ENCODE data around the gene M6PR. TPM values are rescaled to one million over a fixed set of nuclear protein-coding genes. Genes with fewer than 3 reads are reported as not detected.
"Not testable (repeated sequence)": the region's sequence is repeated elsewhere in the genome, so short reads cannot be mapped to it uniquely, and the experiment has no call there.

The M6PR gene
- total RNA-seq, 1 donor from 2014 or later = 141 TPM

- no peak for DNase-seq (ENCODE audit: low spot score)
Measured at GRCh38 chr12:8951744-8952143, 2.3 kb upstream of the M6PR start.

GRCh38 chr12:8950702-8951478 lies 1.4 kb upstream of the M6PR start:
- DNase-seq (ENCODE audit: low spot score) = no peak

- DNase-seq (ENCODE audit: low spot score) = no peak
Measured at GRCh38 chr12:8950221-8950527, 729 bp upstream of the M6PR start.

DNA sequence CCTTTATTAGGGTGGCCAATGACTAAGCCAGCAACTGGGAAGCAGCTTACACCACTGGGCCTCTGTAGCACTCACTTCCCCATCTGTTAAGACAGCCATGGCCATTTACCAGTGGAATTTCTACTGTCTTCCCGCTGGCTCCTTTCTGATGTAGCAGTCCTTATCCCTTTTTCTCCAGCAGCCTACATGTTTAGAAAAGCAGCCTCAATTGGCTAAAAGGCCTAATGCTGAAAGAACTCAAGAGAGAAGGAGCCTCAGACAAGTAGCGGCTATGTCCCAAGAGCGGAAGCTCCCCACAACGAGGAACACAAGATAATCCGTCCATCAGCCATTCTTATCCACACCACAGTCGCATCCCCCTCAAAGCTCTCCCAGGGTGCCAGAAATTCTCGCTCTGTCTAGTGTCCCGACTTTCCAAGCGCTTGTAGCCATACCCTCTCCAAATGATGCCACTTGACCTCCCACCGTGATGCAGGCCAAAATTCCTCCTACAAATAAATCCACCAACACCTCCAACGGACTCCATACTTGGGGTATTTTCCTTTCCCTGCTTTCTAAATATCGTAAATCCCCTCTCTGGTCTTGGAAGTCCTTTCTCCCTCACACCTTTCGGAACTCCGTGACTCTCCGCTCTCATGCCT lies 624 bp downstream of the M6PR start:
- no peak for DNase-seq (ENCODE audit: low spot score)

DNA sequence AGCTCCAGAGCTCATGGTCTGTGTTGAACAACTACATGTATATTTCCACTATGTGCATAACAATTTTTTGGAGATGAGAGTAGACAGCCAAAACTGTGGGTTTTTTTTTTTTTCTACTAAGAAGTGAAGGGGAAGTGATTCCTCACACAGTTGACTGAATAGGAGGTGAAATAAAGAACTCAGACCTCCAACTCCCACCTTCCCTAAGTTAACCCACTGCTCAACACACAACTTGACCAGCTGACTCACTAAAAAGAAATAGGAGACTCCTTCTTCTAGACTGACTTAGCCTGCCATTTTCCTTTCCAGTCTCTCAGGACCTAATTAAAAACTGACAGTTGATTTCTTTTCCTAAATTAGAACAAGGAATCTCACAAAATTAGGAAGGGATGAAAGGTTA lies 1.7 kb downstream of the M6PR start:
- no peak for DNase-seq (ENCODE audit: low spot score)

GRCh38 chr12:8946733-8947132 lies 2.7 kb downstream of the M6PR start:
- no peak for DNase-seq (ENCODE audit: low spot score)

GRCh38 chr12:8943565-8944186 lies 5.8 kb downstream of the M6PR start:
- no peak for DNase-seq (ENCODE audit: low spot score)

DNA sequence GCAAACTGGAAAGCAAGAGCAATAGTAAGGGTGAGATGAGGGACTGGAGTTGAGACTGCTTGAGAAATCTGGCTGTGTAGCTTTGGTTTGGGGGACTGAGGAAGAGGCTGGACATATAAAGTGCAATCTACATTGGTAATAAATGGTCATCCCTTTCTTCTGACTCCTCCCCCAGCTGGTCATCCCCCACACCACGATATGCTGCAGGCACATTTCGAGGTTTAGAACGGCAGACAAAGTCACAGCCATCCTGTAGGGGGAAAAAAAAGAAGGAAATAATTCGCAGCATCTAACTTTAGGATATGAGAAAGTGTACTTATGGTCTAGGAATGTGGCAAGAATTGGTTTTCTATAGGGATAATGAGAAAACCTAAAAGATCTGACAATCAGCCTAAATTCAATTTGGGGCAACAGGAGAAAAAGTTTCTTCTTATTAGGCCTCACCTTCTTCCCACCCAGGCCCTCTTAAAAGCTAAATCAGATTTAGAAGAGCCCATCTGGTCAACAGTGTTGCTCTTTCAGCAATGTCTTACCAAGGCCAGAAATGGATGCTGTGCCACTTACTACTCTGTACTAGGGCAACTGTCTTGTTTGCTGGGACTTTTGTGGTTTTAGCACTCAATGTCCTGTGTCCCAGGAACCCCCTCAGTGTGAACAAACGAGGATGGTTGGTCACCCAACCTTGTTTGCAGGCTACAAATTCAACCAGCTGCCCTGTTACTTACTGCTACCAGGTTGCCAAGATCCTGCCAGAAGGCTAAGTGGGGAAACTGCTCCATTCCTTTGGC lies 7.6 kb downstream of the M6PR start:
- no peak for DNase-seq (ENCODE audit: low spot score)

DNA sequence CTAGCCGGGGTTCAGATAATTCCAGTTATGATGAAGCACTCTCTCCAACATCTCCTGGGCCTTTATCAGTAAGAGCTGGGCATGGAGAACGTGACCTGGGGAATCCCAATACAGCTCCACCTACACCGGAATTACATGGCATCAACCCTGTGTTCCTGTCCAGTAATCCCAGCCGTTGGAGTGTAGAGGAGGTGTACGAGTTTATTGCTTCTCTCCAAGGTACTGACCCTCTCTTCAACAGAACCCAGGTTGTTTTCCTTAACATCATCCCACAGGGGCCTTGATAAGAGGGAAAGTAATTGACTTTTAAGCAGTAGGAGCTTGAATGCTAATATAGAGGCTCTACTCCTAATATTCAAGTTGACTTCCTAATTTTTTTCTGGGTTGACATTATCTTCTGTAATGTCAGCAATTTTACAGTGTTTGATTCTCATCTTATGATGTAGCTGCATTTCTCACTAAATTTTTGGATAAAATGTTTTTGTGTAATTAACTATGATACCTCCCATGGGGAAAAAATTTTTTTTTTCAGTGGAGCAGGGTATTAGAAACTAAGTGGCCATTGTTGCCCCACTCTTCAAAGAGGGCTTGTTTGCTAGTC lies 11.5 kb downstream of the M6PR start:
- not testable (repeated sequence) for DNase-seq (ENCODE audit: low spot score)

- DNase-seq (ENCODE audit: low spot score) = no peak
Measured at GRCh38 chr12:8936735-8937134, 12.7 kb downstream of the M6PR start.

GRCh38 chr12:8934080-8934479 lies 15.4 kb downstream of the M6PR start:
- not testable (repeated sequence) for DNase-seq (ENCODE audit: low spot score)

DNA sequence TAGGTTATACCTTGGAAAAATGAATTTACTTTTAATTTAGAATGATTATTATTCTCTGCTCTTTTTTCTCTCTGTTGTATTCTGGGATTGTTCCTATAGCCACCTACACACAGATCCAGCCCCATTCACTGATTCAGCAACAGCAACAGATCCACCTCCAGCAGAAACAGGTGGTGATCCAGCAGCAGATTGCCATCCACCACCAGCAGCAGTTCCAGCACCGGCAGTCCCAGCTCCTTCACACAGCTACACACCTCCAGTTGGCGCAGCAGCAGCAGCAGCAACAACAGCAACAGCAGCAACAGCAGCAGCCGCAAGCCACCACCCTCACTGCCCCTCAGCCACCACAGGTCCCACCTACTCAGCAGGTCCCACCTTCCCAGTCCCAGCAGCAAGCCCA lies 17.0 kb downstream of the M6PR start:
- not testable (repeated sequence) for DNase-seq (ENCODE audit: low spot score)

- DNase-seq (ENCODE audit: low spot score) = not testable (repeated sequence)
Measured at GRCh38 chr12:8930655-8931323, 18.7 kb downstream of the M6PR start.

GRCh38 chr12:8922544-8922943 lies 26.9 kb downstream of the M6PR start:
- no peak for DNase-seq (ENCODE audit: low spot score)

DNA sequence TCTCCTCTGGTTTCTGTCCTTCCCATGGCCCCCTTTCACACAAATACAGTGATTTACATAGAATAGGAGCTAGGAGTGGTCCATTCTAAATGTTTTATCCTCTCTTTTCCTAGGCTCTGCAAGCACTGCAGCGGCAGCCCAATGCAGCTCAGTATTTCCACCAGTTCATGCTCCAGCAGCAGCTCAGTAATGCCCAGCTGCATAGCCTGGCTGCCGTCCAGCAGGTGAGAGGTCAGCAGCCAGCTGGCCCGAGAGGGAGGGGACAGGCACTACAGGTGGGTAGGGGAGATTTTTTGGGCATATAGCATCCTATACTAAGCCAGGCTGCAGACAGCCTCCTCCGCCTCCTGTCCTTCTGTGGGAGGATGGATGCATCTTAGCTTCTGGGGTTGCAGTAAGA lies 29.8 kb downstream of the M6PR start:
- not testable (repeated sequence) for DNase-seq (ENCODE audit: low spot score)

DNA sequence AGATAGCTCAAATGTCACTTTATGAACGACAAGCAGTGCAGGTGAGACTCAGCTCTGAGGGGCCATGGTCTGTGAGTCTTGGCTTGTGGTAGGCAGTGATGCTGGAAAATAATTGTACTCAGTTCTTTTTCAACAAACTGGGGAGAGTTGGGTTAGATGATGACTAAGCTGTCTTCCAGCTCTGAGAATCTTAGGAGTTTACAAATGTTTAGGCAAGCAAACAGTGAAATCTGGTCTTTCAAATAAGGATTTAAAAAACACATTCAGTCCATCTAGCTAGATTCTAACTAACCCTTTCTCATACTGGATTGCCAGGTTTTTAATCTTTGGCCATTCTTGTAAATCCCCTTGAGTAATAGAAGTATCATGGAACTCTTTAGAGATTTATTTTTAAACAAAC lies 31.7 kb downstream of the M6PR start:
- no peak for DNase-seq (ENCODE audit: low spot score)

- no peak for DNase-seq (ENCODE audit: low spot score)
Measured at GRCh38 chr12:8917031-8917430, 32.4 kb downstream of the M6PR start.

DNA sequence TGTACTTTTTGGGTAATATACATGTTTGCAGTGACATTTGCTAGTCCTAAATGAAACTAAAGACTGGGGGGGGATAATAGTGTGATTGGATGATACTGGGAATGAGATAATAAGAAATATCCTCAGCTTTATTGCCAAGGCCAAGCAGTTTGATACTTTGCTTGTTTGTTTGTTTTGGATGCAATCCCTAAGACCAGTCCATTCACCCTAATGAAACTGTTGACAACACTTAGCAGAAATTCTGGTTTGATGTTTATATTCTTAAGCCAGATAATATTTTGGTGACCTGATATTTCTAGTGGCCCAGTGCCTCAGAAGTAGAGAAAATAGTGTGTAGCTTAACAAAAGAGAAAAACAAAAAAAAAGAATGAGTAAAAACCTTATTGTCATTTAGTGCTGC lies 33.3 kb downstream of the M6PR start:
- no peak for DNase-seq (ENCODE audit: low spot score)

DNA sequence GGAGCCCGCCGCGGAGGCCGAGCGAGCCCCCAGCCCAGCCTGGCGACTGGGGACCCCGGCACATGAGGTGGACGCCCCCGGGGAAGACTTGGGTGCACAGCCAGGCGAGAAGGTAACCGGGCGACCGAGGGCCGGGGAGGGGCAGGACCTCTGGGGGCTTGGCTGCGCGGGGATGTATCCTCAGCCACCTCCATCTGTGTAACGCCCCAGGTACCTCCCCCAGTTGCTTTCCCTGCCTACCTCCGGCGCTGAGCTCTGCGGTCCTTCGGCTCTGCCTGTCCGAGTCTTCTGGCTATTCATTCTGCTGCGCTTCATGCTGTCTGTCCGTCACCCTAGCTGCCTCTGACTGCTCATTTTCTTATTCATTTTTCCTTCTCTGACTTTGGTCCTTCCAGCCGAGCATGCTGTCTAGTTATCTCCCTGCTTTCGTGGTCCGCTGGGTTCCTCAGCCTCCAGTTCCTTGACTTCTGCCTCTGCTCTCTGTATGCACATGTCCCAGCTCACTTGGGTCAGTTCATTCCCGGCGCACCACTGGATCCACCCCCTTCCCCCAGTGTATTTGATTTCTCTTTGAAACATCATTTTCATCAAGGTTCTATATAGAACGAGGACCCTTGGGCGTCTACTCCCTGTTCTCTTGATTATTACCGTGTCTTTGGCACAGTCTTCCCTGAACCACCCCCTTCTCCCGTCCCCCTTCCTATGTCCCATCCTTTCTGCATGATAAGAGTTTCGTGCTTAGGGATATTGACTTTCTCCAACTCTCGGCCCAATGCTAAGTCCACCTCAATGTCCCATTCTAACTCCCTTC lies 34.5 kb downstream of the M6PR start:
- no peak for DNase-seq (ENCODE audit: low spot score)

All from mesenteric fat pad (tissue), 1 donor.